ENCODE data around the gene GEN1. TPM values are rescaled to one million over a fixed set of nuclear protein-coding genes. Genes with fewer than 3 reads are reported as not detected.
A peak's percentile ranks its signal among the peaks of the same experiment; 100 is the strongest.
"Not testable (repeated sequence)": the region's sequence is repeated elsewhere in the genome, so short reads cannot be mapped to it uniquely, and the experiment has no call there.

Gene GEN1
- total and polyA plus RNA-seq, 10 donors, result 4.3 to 22.0 (median 16.6) TPM

- intact Hi-C loops (cut with DNase I; ENCODE audit: low total_unique reads), result no loop called here
- no peak for TF ChIP-seq CTCF (IDR thresholded peaks at IDR 0.05 in 8 of 11, conservative IDR thresholded peaks at IDR 0.05 in 3 of 11)
- TF ChIP-seq POLR2AphosphoS5 (IDR thresholded peaks at IDR 0.05), result no peak
- no peak for TF ChIP-seq POLR2A (IDR thresholded peaks at IDR 0.05)
- no peaks in the 10 kb centered on the region for H3K9me3 ChIP-seq
- no peak overlapping the region for H3K4me3 ChIP-seq
- no peak for DNase-seq
- WGBS, 5 donors, result 45 to 64% (median 52%) methylated on average over 4 of the region's 4 CpGs
- H3K27me3 ChIP-seq (replicated peaks in 1 of 7), result no peaks in the 10 kb centered on the region
- H3K36me3 ChIP-seq, result no peaks in the 10 kb centered on the region
- H3K27ac ChIP-seq, result peak overlapping the region in 7 of 8 donors; percentile 17 to 73 (median 53)
- H3K4me1 ChIP-seq, result peaks cover 4 to 39% (median 17%) of the 10 kb centered on the region in 6 donors
Observed at GRCh38 chr2:17822445-17823117, 68.6 kb downstream of the GEN1 start.

- WGBS, 5 donors, result 63 to 86% (median 70%) methylated on average over 4 of the region's 4 CpGs
- H3K4me3 ChIP-seq; H3K27me3 ChIP-seq (replicated peaks in 1 of 7); DNase-seq; intact Hi-C loops (cut with DNase I; ENCODE audit: low total_unique reads); H3K9me3 ChIP-seq; H3K36me3 ChIP-seq: not testable (repeated sequence)
- Histone ChIP-seq H3K4me1 (peaks cover 4 to 39% (median 17%) of the 10 kb centered on the region in 6 donors), H3K27ac (peak overlapping the region in 1 of 8 donors; percentile 72)
Observed at GRCh38 chr2:17823646-17824045, 69.7 kb downstream of the GEN1 start.

GRCh38 chr2:17827316-17827715, 73.4 kb downstream of the GEN1 start:
- 88 to 97% (median 94%) methylated on average over 5 of the region's 5 CpGs for WGBS, 5 donors
- H3K4me1 ChIP-seq, result peaks cover 2 to 30% (median 18%) of the 10 kb centered on the region in 6 donors
- no peak for TF ChIP-seq POLR2AphosphoS5 (IDR thresholded peaks at IDR 0.05)
- no peak for TF ChIP-seq CTCF (IDR thresholded peaks at IDR 0.05 in 8 of 11, conservative IDR thresholded peaks at IDR 0.05 in 3 of 11)
- no peak for TF ChIP-seq POLR2A (IDR thresholded peaks at IDR 0.05)
- H3K27me3 ChIP-seq (replicated peaks in 1 of 7), result peaks cover 0 to 17% (median 0%) of the 10 kb centered on the region in 7 donors
- H3K36me3 ChIP-seq, result no peaks in the 10 kb centered on the region
- H3K9me3 ChIP-seq, result peaks cover 0 to 8% (median 0%) of the 10 kb centered on the region in 8 donors
- no peak for DNase-seq
- H3K4me3 ChIP-seq, result no peak overlapping the region
- intact Hi-C loops (cut with DNase I; ENCODE audit: low total_unique reads), result no loop called here
- H3K27ac ChIP-seq, result no peak overlapping the region

GRCh38 chr2:17827785-17828184, 73.8 kb downstream of the GEN1 start:
- DNase-seq, result no peak
- H3K27ac ChIP-seq, result no peak overlapping the region
- intact Hi-C loops (cut with DNase I; ENCODE audit: low total_unique reads), result no loop called here
- TF ChIP-seq CTCF (IDR thresholded peaks at IDR 0.05 in 8 of 11, conservative IDR thresholded peaks at IDR 0.05 in 3 of 11) (no peak), POLR2A (IDR thresholded peaks at IDR 0.05) (no peak), POLR2AphosphoS5 (IDR thresholded peaks at IDR 0.05) (no peak)
- H3K4me1 ChIP-seq, result peaks cover 0 to 25% (median 15%) of the 10 kb centered on the region in 6 donors
- peaks cover 0 to 17% (median 0%) of the 10 kb centered on the region in 7 donors for H3K27me3 ChIP-seq (replicated peaks in 1 of 7)
- H3K4me3 ChIP-seq, result no peak overlapping the region
- no peaks in the 10 kb centered on the region for H3K36me3 ChIP-seq
- peaks cover 0 to 8% (median 0%) of the 10 kb centered on the region in 8 donors for H3K9me3 ChIP-seq
- 89 to 97% (median 94%) methylated on average over 2 of the region's 2 CpGs for WGBS, 5 donors
